Measurements from ENCODE around the gene FAM107B. TPM values are rescaled to one million over a fixed set of nuclear protein-coding genes. Genes with fewer than 3 reads are reported as not detected.

Gene FAM107B
- total and polyA plus RNA-seq, 2 of the 13 experiments (the other 11 are each of a cell fraction or from before 2014, with no cell fraction given): 15.7 to 24.8 TPM

GRCh38 chr10:14571866-14572507, 202.7 kb downstream of the FAM107B start (continued):
- TF ChIP-seq ZGPAT (CRISPR knock-in tag; IDR thresholded peaks at IDR 0.05) (peak; percentile 86), ZNF782 (CRISPR knock-in tag; IDR thresholded peaks at IDR 0.05; ENCODE audit: borderline replicate concordance) (no peak), HNF4A (CRISPR knock-in tag; IDR thresholded peaks at IDR 0.05) (peak; percentile 74), SMARCC2 (IDR thresholded peaks at IDR 0.05) (no peak), YEATS2 (CRISPR knock-in tag; IDR thresholded peaks at IDR 0.05; ENCODE audit: borderline replicate concordance) (peak; percentile 62; the same call in 1 of the 2 replicates), TIGD3 (CRISPR knock-in tag; IDR thresholded peaks at IDR 0.05; ENCODE audit: borderline replicate concordance) (no peak), NFIB (CRISPR knock-in tag; IDR thresholded peaks at IDR 0.05; ENCODE audit: borderline replicate concordance) (no peak), SP1 (IDR thresholded peaks at IDR 0.05) (no peak), SP1 (CRISPR knock-in tag; IDR thresholded peaks at IDR 0.05) (no peak), MLLT10 (CRISPR knock-in tag; IDR thresholded peaks at IDR 0.05) (no peak), ZNF256 (CRISPR knock-in tag; conservative IDR thresholded peaks at IDR 0.05) (no peak), ZNF232 (CRISPR knock-in tag; IDR thresholded peaks at IDR 0.05; ENCODE audit: borderline replicate concordance) (no peak; the same call in 1 of the 2 replicates), ZNF205 (CRISPR knock-in tag; IDR thresholded peaks at IDR 0.05) (no peak), ERF (CRISPR knock-in tag; IDR thresholded peaks at IDR 0.05) (peak; percentile 87), SP2 (CRISPR knock-in tag; IDR thresholded peaks at IDR 0.05) (no peak), ZNF580 (CRISPR knock-in tag; IDR thresholded peaks at IDR 0.05; ENCODE audit: borderline replicate concordance, low read depth) (no peak), RELA (CRISPR knock-in tag; IDR thresholded peaks at IDR 0.05) (0 out of 2 replicates have a peak, but pooled peaks have one; percentile 44), PAWR (CRISPR knock-in tag; IDR thresholded peaks at IDR 0.05; ENCODE audit: borderline replicate concordance) (no peak), ZNF616 (CRISPR knock-in tag; IDR thresholded peaks at IDR 0.05; ENCODE audit: low read depth) (no peak), PRDM4 (CRISPR knock-in tag; IDR thresholded peaks at IDR 0.05; ENCODE audit: borderline replicate concordance) (no peak), DMAP1 (CRISPR knock-in tag; IDR thresholded peaks at IDR 0.05) (no peak), CHD4 (IDR thresholded peaks at IDR 0.05; ENCODE audit: borderline replicate concordance, low read length) (no peak), ZNF33B (CRISPR knock-in tag; IDR thresholded peaks at IDR 0.05) (no peak)
